Measurements from ENCODE around the gene MROH8.
"Not testable (repeated sequence)": the region's sequence is repeated elsewhere in the genome, so short reads cannot be mapped to it uniquely, and the experiment has no call there.

The MROH8 gene

GRCh38 chr20:37069563-37069962 is 109.8 kb downstream of the MROH8 start:
- H3K4me3 ChIP-seq (ENCODE audit: low read depth, low read length); H3K4me1 ChIP-seq (ENCODE audit: control insufficient read depth, insufficient read depth, low read length); H3K9ac ChIP-seq (ENCODE audit: low read depth, low read length); H3K9me3 ChIP-seq (ENCODE audit: control insufficient read depth, insufficient read depth, low read length); H3K27me3 ChIP-seq (ENCODE audit: control insufficient read depth, insufficient read depth, low read length): not testable (repeated sequence)
- peaks cover 11% of the 10 kb centered on the region for H3K36me3 ChIP-seq (ENCODE audit: control insufficient read depth, insufficient read depth, low read length)

GRCh38 chr20:37066168-37066567 is 113.2 kb downstream of the MROH8 start:
- Histone ChIP-seq H3K36me3 (ENCODE audit: control insufficient read depth, insufficient read depth, low read length) (peaks cover 11% of the 10 kb centered on the region), H3K9ac (ENCODE audit: low read depth, low read length) (no peak overlapping the region), H3K9me3 (ENCODE audit: control insufficient read depth, insufficient read depth, low read length) (no peaks in the 10 kb centered on the region), H3K27me3 (ENCODE audit: control insufficient read depth, insufficient read depth, low read length) (no peaks in the 10 kb centered on the region), H3K4me1 (ENCODE audit: control insufficient read depth, insufficient read depth, low read length) (no peaks in the 10 kb centered on the region), H3K4me3 (ENCODE audit: low read depth, low read length) (no peak overlapping the region)

- no peak overlapping the region for H3K9ac ChIP-seq (ENCODE audit: low read depth, low read length)
- H3K4me3 ChIP-seq (ENCODE audit: low read depth, low read length): no peak overlapping the region
- no peaks in the 10 kb centered on the region for H3K9me3 ChIP-seq (ENCODE audit: control insufficient read depth, insufficient read depth, low read length)
- H3K4me1 ChIP-seq (ENCODE audit: control insufficient read depth, insufficient read depth, low read length): no peaks in the 10 kb centered on the region
- peaks cover 8% of the 10 kb centered on the region for H3K36me3 ChIP-seq (ENCODE audit: control insufficient read depth, insufficient read depth, low read length)
- H3K27me3 ChIP-seq (ENCODE audit: control insufficient read depth, insufficient read depth, low read length): no peaks in the 10 kb centered on the region
These were observed 124.1 kb downstream of the MROH8 start for GRCh38 chr20:37055276-37055675.

GRCh38 chr20:37053230-37053950 is 126.0 kb downstream of the MROH8 start:
- no peak overlapping the region for H3K9ac ChIP-seq (ENCODE audit: low read depth, low read length)
- no peaks in the 10 kb centered on the region for H3K27me3 ChIP-seq (ENCODE audit: control insufficient read depth, insufficient read depth, low read length)
- H3K36me3 ChIP-seq (ENCODE audit: control insufficient read depth, insufficient read depth, low read length): peaks cover 5% of the 10 kb centered on the region
- H3K4me3 ChIP-seq (ENCODE audit: low read depth, low read length): no peak overlapping the region
- H3K4me1 ChIP-seq (ENCODE audit: control insufficient read depth, insufficient read depth, low read length): no peaks in the 10 kb centered on the region
- no peaks in the 10 kb centered on the region for H3K9me3 ChIP-seq (ENCODE audit: control insufficient read depth, insufficient read depth, low read length)
